Body of pancreas (tissue), 4 donors: ENCODE results near the gene ADAM15. TPM values are rescaled to one million over a fixed set of nuclear protein-coding genes. Genes with fewer than 3 reads are reported as not detected.
A peak's percentile ranks its signal among the peaks of the same experiment; 100 is the strongest.

Source experiments
- ATAC-seq: fragments of 150-250 bp; one replicate; pipeline ENCODE4 v1.9.1; 2016
- DNase-seq, 4 donors: peaks; one replicate each; pipeline ENCODE4 v3.0.0-alpha.2; 2019
- H3K27ac ChIP-seq, 4 donors: fragments of 200-600 bp; sonication (generic); 1 replicate in 3 of 4; 2 replicates in 1 of 4; pipeline versions ENCODE4 v1.5.1 to v1.6.1; 2016 to 2019; ENCODE audit warnings: mild to moderate bottlenecking in 1 of 4, mixed read lengths in 1 of 4, moderate library complexity in 1 of 4
- H3K27me3 ChIP-seq, 2 donors: fragments of 200-600 bp; sonication (generic); one replicate each; pipeline ENCODE4 v1.6.0; 2016; ENCODE audit warnings: mild to moderate bottlenecking in 1 of 2
- H3K36me3 ChIP-seq, 2 donors: fragments of 200-600 bp; sonication (generic); replicated peaks in 1 of 2; 2 replicates each; pipeline ENCODE4 v1.5.1; 2016; ENCODE audit warnings: low read depth in 2 of 2; ENCODE audit not compliant: insufficient read depth in 1 of 2
- H3K4me1 ChIP-seq: fragments of 200-600 bp; sonication (generic); one replicate; pipeline ENCODE4 v1.6.0; 2016
- H3K4me3 ChIP-seq, 2 donors: fragments of 200-600 bp; sonication (generic); 1 replicate in 1 of 2; 2 replicates in 1 of 2; pipeline ENCODE4 v1.5.1; 2016 to 2019
- H3K9me3 ChIP-seq, 3 donors: fragments of 200-600 bp; sonication (generic); 1 replicate in 2 of 3; 2 replicates in 1 of 3; pipeline ENCODE4 v1.5.1; 2016
- CTCF ChIP-seq, 7 experiments: fragments of 450-650 bp in 4 of 7; fragments of 200-600 bp in 3 of 7; sonication (generic) in 3 of 7; IDR thresholded peaks; one replicate each; pipeline ENCODE4 v1.5.1; 2016 to 2019; ENCODE audit warnings: antibody characterized with exemption in 7 of 7
- POLR2A ChIP-seq, 3 donors: fragments of 450-650 bp; IDR thresholded peaks; one replicate each; pipeline ENCODE4 v1.6.1; 2016; ENCODE audit warnings: antibody characterized with exemption in 3 of 3, mild to moderate bottlenecking in 2 of 3
- WGBS, 2 donors: methylation state at CpG; one replicate each; pipeline ENCODE4 v1.1.5; 2017; 5-methylcytosine and 5-hydroxymethylcytosine counted together
- intact Hi-C: fragments of 100-400 bp; cut with DNase I; formaldehyde crosslinking; loops from one replicate; pipeline ENCODE4 v1.15.1; 2023
- total RNA-seq, 2 donors: library from RNA; depleted of rRNA; stranded (reverse); fragments of >200 nt; gene quantifications; one replicate each; pipeline ENCODE4 v1.1.0, GENCODE V29; 2016

Gene ADAM15
- total RNA-seq, 2 donors from 2014 or later: 37.2 to 48.5 TPM

GRCh38 chr1:155069551-155070157 is 18.5 kb downstream of the ADAM15 start:
- no peak for DNase-seq
- H3K27me3 ChIP-seq: no peaks in the 10 kb centered on the region
- no peak for ATAC-seq
- H3K4me1 ChIP-seq: peaks cover 21% of the 10 kb centered on the region
- no peaks in the 10 kb centered on the region for H3K9me3 ChIP-seq
- no peak overlapping the region for H3K4me3 ChIP-seq
- intact Hi-C loops: no loop called here
- no peak overlapping the region for H3K27ac ChIP-seq
- H3K36me3 ChIP-seq: no peaks in the 10 kb centered on the region
- 76 to 100% methylated on average over 2 to 7 of the region's 7 CpGs for WGBS, 2 donors
- no peak for TF ChIP-seq CTCF (IDR thresholded peaks at IDR 0.05)
- TF ChIP-seq POLR2A (IDR thresholded peaks at IDR 0.05): no peak

GRCh38 chr1:155070158-155070621 is 19.1 kb downstream of the ADAM15 start:
- intact Hi-C loops: no loop called here

GRCh38 chr1:155070721-155071569 is 19.8 kb downstream of the ADAM15 start:
- H3K27me3 ChIP-seq: no peaks in the 10 kb centered on the region
- H3K4me1 ChIP-seq: peaks cover 16% of the 10 kb centered on the region
- DNase-seq (peak; percentile 72 to 83 (median 81)), ATAC-seq (peak; percentile 90)
- no peak overlapping the region for H3K4me3 ChIP-seq
- WGBS, 2 donors: 10 to 36% methylated on average over 8 to 61 of the region's 61 CpGs
- peak; percentile 29 to 63 (median 49) for TF ChIP-seq CTCF (IDR thresholded peaks at IDR 0.05)
- peak in 2 of 3 donors; percentile 10 to 20 for TF ChIP-seq POLR2A (IDR thresholded peaks at IDR 0.05)
- H3K27ac ChIP-seq: peak overlapping the region in 2 of 4 donors; percentile 35 to 48
- no peaks in the 10 kb centered on the region for H3K36me3 ChIP-seq
- intact Hi-C loops: no loop called here
- H3K9me3 ChIP-seq: no peaks in the 10 kb centered on the region

More at GRCh38 chr1:155070158-155070621, 19.1 kb downstream of the ADAM15 start:
- DNase-seq (no peak), ATAC-seq (no peak)
- H3K27ac ChIP-seq: no peak overlapping the region
- no peaks in the 10 kb centered on the region for H3K36me3 ChIP-seq
- no peak overlapping the region for H3K4me3 ChIP-seq
- H3K27me3 ChIP-seq: no peaks in the 10 kb centered on the region
- H3K4me1 ChIP-seq: peaks cover 16% of the 10 kb centered on the region
- TF ChIP-seq POLR2A (IDR thresholded peaks at IDR 0.05) (no peak), CTCF (IDR thresholded peaks at IDR 0.05) (no peak)
- H3K9me3 ChIP-seq: no peaks in the 10 kb centered on the region
- 20 to 39% methylated on average over 5 to 19 of the region's 28 CpGs for WGBS, 2 donors

GRCh38 chr1:155071701-155072100 is 20.6 kb downstream of the ADAM15 start:
- TF ChIP-seq CTCF (IDR thresholded peaks at IDR 0.05) (no peak), POLR2A (IDR thresholded peaks at IDR 0.05) (no peak)
- no peaks in the 10 kb centered on the region for H3K9me3 ChIP-seq
- no peaks in the 10 kb centered on the region for H3K36me3 ChIP-seq
- intact Hi-C loops: no loop called here
- no peaks in the 10 kb centered on the region for H3K27me3 ChIP-seq
- 74 to 84% methylated on average over 14 of the region's 14 CpGs for WGBS, 2 donors
- no peak overlapping the region for H3K4me3 ChIP-seq
- DNase-seq (no peak), ATAC-seq (no peak)
- H3K27ac ChIP-seq: no peak overlapping the region
- H3K4me1 ChIP-seq: peaks cover 16% of the 10 kb centered on the region
